Neural progenitor cell (in vitro differentiated cells): Measurements from ENCODE around the gene ALPK1. TPM values are rescaled to one million over a fixed set of nuclear protein-coding genes. Genes with fewer than 3 reads are reported as not detected.
"Not testable (repeated sequence)": the region's sequence is repeated elsewhere in the genome, so short reads cannot be mapped to it uniquely, and the experiment has no call there.

Source experiments
- DNase-seq: peaks from one replicate; pipeline ENCODE4 v3.0.0-alpha.2; 2016; ENCODE audit warnings: low spot score
- H2AFZ ChIP-seq: fragments of 200-600 bp; sonication (generic); replicated peaks from 2 replicates; pipeline ENCODE4 v1.6.1; 2016; ENCODE audit warnings: antibody characterized with exemption
- H3F3A ChIP-seq: fragments of 200-600 bp; sonication (generic); 2 replicates; pipeline ENCODE4 v1.6.1; 2016; ENCODE audit warnings: antibody characterized with exemption, low read depth
- H3K27ac ChIP-seq: fragments of 200-600 bp; sonication (generic); 2 replicates; pipeline ENCODE4 v1.5.1; 2016; ENCODE audit warnings: mild to moderate bottlenecking
- H3K27me3 ChIP-seq: fragments of 200-600 bp; sonication (generic); 2 replicates; pipeline ENCODE4 v1.6.1; 2016; ENCODE audit warnings: mild to moderate bottlenecking, moderate library complexity
- H3K36me3 ChIP-seq: fragments of 200-600 bp; sonication (generic); 2 replicates; pipeline ENCODE4 v1.5.1; 2016
- H3K4me1 ChIP-seq: fragments of 200-600 bp; sonication (generic); 2 replicates; pipeline ENCODE4 v1.6.1; 2016; ENCODE audit warnings: mixed run types
- H3K4me2 ChIP-seq: fragments of 200-600 bp; sonication (generic); 2 replicates; pipeline ENCODE4 v1.6.1; 2016
- H3K4me3 ChIP-seq: fragments of 200-600 bp; sonication (generic); 2 replicates; pipeline ENCODE4 v1.5.1; 2016
- H3K79me2 ChIP-seq: fragments of 200-600 bp; sonication (generic); 2 replicates; pipeline ENCODE4 v1.6.1; 2016; ENCODE audit warnings: low read depth
- H3K9ac ChIP-seq: fragments of 200-600 bp; sonication (generic); 2 replicates; pipeline ENCODE4 v1.6.1; 2016
- H3K9me3 ChIP-seq: fragments of 200-600 bp; sonication (generic); 2 replicates; pipeline ENCODE4 v1.5.1; 2016; ENCODE audit warnings: low read depth
- H4K20me1 ChIP-seq: fragments of 200-600 bp; sonication (generic); 2 replicates; pipeline ENCODE4 v1.6.1; 2016; ENCODE audit warnings: low read depth
- H3K27ac Mint-ChIP-seq: 3 replicates; pipeline ENCODE4 v1.8.0; 2021; ENCODE audit warnings: mixed read lengths
- H3K27me3 Mint-ChIP-seq: 2 replicates; pipeline ENCODE4 v1.8.0; 2022; ENCODE audit warnings: low read depth, mild to moderate bottlenecking, inconsistent platforms, moderate library complexity, mixed read lengths; ENCODE audit not compliant: insufficient read depth
- H3K36me3 Mint-ChIP-seq: 3 replicates; pipeline ENCODE4 v1.8.0; 2021; ENCODE audit warnings: mixed read lengths
- H3K4me1 Mint-ChIP-seq: 3 replicates; pipeline ENCODE4 v1.8.0; 2021; ENCODE audit warnings: mixed read lengths
- H3K4me3 Mint-ChIP-seq: 3 replicates; pipeline ENCODE4 v1.8.0; 2021; ENCODE audit warnings: mild to moderate bottlenecking, moderate library complexity, mixed read lengths
- H3K9me3 Mint-ChIP-seq: 3 replicates; pipeline ENCODE4 v1.8.0; 2020; ENCODE audit warnings: mixed read lengths
- CTCF ChIP-seq: fragments of 200-600 bp; sonication (generic); IDR thresholded peaks from 2 replicates; pipeline ENCODE4 v1.5.1; 2017; ENCODE audit warnings: antibody characterized with exemption, mild to moderate bottlenecking
- EZH2 ChIP-seq: fragments of 200-600 bp; sonication (generic); IDR thresholded peaks from 2 replicates; pipeline ENCODE4 v1.6.1; 2017; ENCODE audit warnings: antibody characterized with exemption, mild to moderate bottlenecking, moderate library complexity
- EZH2phosphoT487 ChIP-seq: fragments of 200-600 bp; sonication (generic); IDR thresholded peaks from 2 replicates; pipeline ENCODE4 v1.6.1; 2017; ENCODE audit warnings: antibody characterized with exemption
- total RNA-seq: library from RNA; depleted of rRNA; stranded (reverse); fragments of >200 nt; gene quantifications from 2 replicates; pipeline ENCODE4 v1.2.3, GENCODE V29; 2015; ENCODE audit warnings: low replicate concordance

Gene ALPK1
- total RNA-seq, 1 donor from 2014 or later, result 0.41 TPM

- Histone ChIP-seq H3K36me3 (no peaks in the 10 kb centered on the region), H3K27me3 (no peaks in the 10 kb centered on the region), H3K27ac (no peak overlapping the region), H3K79me2 (no peaks in the 10 kb centered on the region), H4K20me1 (no peaks in the 10 kb centered on the region), H3K4me1 (no peaks in the 10 kb centered on the region), H3K9ac (no peak overlapping the region), H3K4me2 (no peak overlapping the region), H3K4me3 (no peak overlapping the region), H3F3A (no peaks in the 10 kb centered on the region), H3K9me3 (no peaks in the 10 kb centered on the region), H2AFZ (no peak overlapping the region)
- H3K9me3 Mint-ChIP-seq, result no peaks in the 10 kb centered on the region
- no peak for DNase-seq
- H3K4me1 Mint-ChIP-seq, result no peaks in the 10 kb centered on the region
- H3K27me3 Mint-ChIP-seq, result peaks cover 2% of the 10 kb centered on the region
- no peak overlapping the region for H3K4me3 Mint-ChIP-seq
- no peak overlapping the region for H3K27ac Mint-ChIP-seq
- no peaks in the 10 kb centered on the region for H3K36me3 Mint-ChIP-seq
- no peak for TF ChIP-seq EZH2
- TF ChIP-seq EZH2phosphoT487, result no peak
- no peak for TF ChIP-seq CTCF
Measured at GRCh38 chr4:112472318-112472717, 175.1 kb downstream of the ALPK1 start.

GRCh38 chr4:112473985-112474384 lies 176.8 kb downstream of the ALPK1 start:
- Histone ChIP-seq H3K4me1 (no peaks in the 10 kb centered on the region), H3K36me3 (no peaks in the 10 kb centered on the region), H3K79me2 (no peaks in the 10 kb centered on the region), H2AFZ (no peak overlapping the region), H3K4me2 (no peak overlapping the region), H3K9ac (no peak overlapping the region), H3K4me3 (no peak overlapping the region), H4K20me1 (no peaks in the 10 kb centered on the region), H3K9me3 (no peaks in the 10 kb centered on the region), H3F3A (no peaks in the 10 kb centered on the region), H3K27ac (no peak overlapping the region), H3K27me3 (no peaks in the 10 kb centered on the region)
- no peak overlapping the region for H3K4me3 Mint-ChIP-seq
- H3K27ac Mint-ChIP-seq, result no peak overlapping the region
- DNase-seq, result no peak
- TF ChIP-seq EZH2 (no peak), EZH2phosphoT487 (no peak), CTCF (no peak)
- H3K36me3 Mint-ChIP-seq, result no peaks in the 10 kb centered on the region
- H3K27me3 Mint-ChIP-seq, result peaks cover 2% of the 10 kb centered on the region
- H3K9me3 Mint-ChIP-seq, result peaks cover 4% of the 10 kb centered on the region
- no peaks in the 10 kb centered on the region for H3K4me1 Mint-ChIP-seq

DNA sequence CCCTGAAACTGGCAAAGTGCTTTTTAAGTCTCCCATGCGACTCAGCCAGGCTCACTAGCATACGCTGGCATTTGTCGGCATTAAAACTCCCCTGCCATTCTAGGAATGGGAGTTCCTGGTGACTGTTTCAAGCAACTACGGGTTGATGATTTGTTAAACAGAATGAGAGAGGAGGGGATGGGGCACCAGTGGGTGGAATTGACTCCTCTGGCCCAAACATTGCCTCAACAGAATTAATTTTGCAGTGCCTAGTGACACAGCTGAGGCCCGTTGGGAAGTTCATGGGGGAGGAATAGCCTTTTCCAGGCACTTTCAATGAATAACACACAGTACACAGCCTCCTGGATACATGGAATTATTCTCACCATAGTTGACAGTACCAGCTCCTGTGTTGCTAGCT lies 188.8 kb downstream of the ALPK1 start:
- Mint-ChIP-seq H3K27me3 (peaks cover 2% of the 10 kb centered on the region), H3K4me1 (no peaks in the 10 kb centered on the region), H3K9me3 (peaks cover 27% of the 10 kb centered on the region), H3K4me3 (no peak overlapping the region), H3K27ac (no peak overlapping the region), H3K36me3 (peaks cover under 1% of the 10 kb centered on the region)
- Histone ChIP-seq H3K4me1 (no peaks in the 10 kb centered on the region), H3K79me2 (no peaks in the 10 kb centered on the region), H3K27ac (no peak overlapping the region), H3F3A (no peaks in the 10 kb centered on the region), H3K9ac (no peak overlapping the region), H3K27me3 (no peaks in the 10 kb centered on the region), H2AFZ (peak overlapping the region; percentile 18), H3K36me3 (peaks cover 5% of the 10 kb centered on the region), H3K9me3 (peaks cover 8% of the 10 kb centered on the region), H3K4me3 (no peak overlapping the region), H3K4me2 (no peak overlapping the region), H4K20me1 (no peaks in the 10 kb centered on the region)
- TF ChIP-seq CTCF (no peak), EZH2 (no peak), EZH2phosphoT487 (no peak)
- no peak for DNase-seq

GRCh38 chr4:112490808-112491207 lies 193.6 kb downstream of the ALPK1 start:
- not testable (repeated sequence) for H3K36me3 ChIP-seq, H3K4me1 Mint-ChIP-seq, H3K36me3 Mint-ChIP-seq, H2AFZ ChIP-seq, H3K9ac ChIP-seq, H3K9me3 ChIP-seq, H3K27ac ChIP-seq, H3K4me3 Mint-ChIP-seq, H4K20me1 ChIP-seq, H3K27me3 Mint-ChIP-seq, H3K4me2 ChIP-seq, DNase-seq, H3K4me1 ChIP-seq, H3K27ac Mint-ChIP-seq, H3K27me3 ChIP-seq, H3K79me2 ChIP-seq, H3K4me3 ChIP-seq, H3F3A ChIP-seq
- H3K9me3 Mint-ChIP-seq, result peaks cover 28% of the 10 kb centered on the region

Other genes starting within 250 kb of the ALPK1 start
- 0.03 TPM in 1 of 2 replicates, not detected in the other for gene FAM241A, start 151.9 kb upstream of the ALPK1 start, total RNA-seq
- gene AP1AR, start 65.6 kb upstream of the ALPK1 start, total RNA-seq, result 28.5 and 41.9 TPM in 2 replicates
- gene TIFA, start 11.5 kb upstream of the ALPK1 start, total RNA-seq, result 5.2 and 5.7 TPM in 2 replicates
- 0.09 and 0.90 TPM in 2 replicates for gene NEUROG2, start 218.8 kb downstream of the ALPK1 start, total RNA-seq